ENCODE data around the gene DUSP1.
"Not testable (repeated sequence)": the region's sequence is repeated elsewhere in the genome, so short reads cannot be mapped to it uniquely, and the experiment has no call there.

DUSP1 gene

GRCh38 chr5:172770675-172771438 lies at the start of gene DUSP1:
Gene DUSP1 (minus strand): TSS chr5:172771195. CDS start chr5:172770952, 243 bp downstream.
- in situ Hi-C loops (cut with MboI; ENCODE audit: low sequenced_read_pairs) = no loop called here

GRCh38 chr5:172820046-172820767 lies 49.2 kb upstream of the DUSP1 start:
- in situ Hi-C loops (cut with MboI; ENCODE audit: low sequenced_read_pairs) = no loop called here

GRCh38 chr5:172819569-172819968 lies 48.6 kb upstream of the DUSP1 start:
- in situ Hi-C loops (cut with MboI; ENCODE audit: low sequenced_read_pairs) = no loop called here

GRCh38 chr5:172818081-172818480 lies 47.1 kb upstream of the DUSP1 start:
- in situ Hi-C loops (cut with MboI; ENCODE audit: low sequenced_read_pairs) = no loop called here

- in situ Hi-C loops (cut with MboI; ENCODE audit: low sequenced_read_pairs) = no loop called here
These were observed 46.7 kb upstream of the DUSP1 start for GRCh38 chr5:172817664-172818063.

- in situ Hi-C loops (cut with MboI; ENCODE audit: low sequenced_read_pairs) = no loop called here
These were observed 46.0 kb upstream of the DUSP1 start for GRCh38 chr5:172816925-172817562.

GRCh38 chr5:172815631-172816030 lies 44.6 kb upstream of the DUSP1 start:
- in situ Hi-C loops (cut with MboI; ENCODE audit: low sequenced_read_pairs) = no loop called here

- in situ Hi-C loops (cut with MboI; ENCODE audit: low sequenced_read_pairs) = not testable (repeated sequence)
These were observed 40.0 kb upstream of the DUSP1 start for GRCh38 chr5:172810996-172811395.

GRCh38 chr5:172809774-172810173 lies 38.8 kb upstream of the DUSP1 start:
- in situ Hi-C loops (cut with MboI; ENCODE audit: low sequenced_read_pairs) = no loop called here

GRCh38 chr5:172807766-172808311 lies 36.8 kb upstream of the DUSP1 start:
- in situ Hi-C loops (cut with MboI; ENCODE audit: low sequenced_read_pairs) = no loop called here

GRCh38 chr5:172806897-172807672 lies 36.1 kb upstream of the DUSP1 start:
- in situ Hi-C loops (cut with MboI; ENCODE audit: low sequenced_read_pairs) = no loop called here

- in situ Hi-C loops (cut with MboI; ENCODE audit: low sequenced_read_pairs) = no loop called here
These were observed 34.8 kb upstream of the DUSP1 start for GRCh38 chr5:172805736-172806255.

GRCh38 chr5:172805018-172805683 lies 34.2 kb upstream of the DUSP1 start:
- in situ Hi-C loops (cut with MboI; ENCODE audit: low sequenced_read_pairs) = no loop called here

- in situ Hi-C loops (cut with MboI; ENCODE audit: low sequenced_read_pairs) = no loop called here
These were observed 31.7 kb upstream of the DUSP1 start for GRCh38 chr5:172802567-172803176.

GRCh38 chr5:172802112-172802511 lies 31.1 kb upstream of the DUSP1 start:
- in situ Hi-C loops (cut with MboI; ENCODE audit: low sequenced_read_pairs) = no loop called here

- in situ Hi-C loops (cut with MboI; ENCODE audit: low sequenced_read_pairs) = no loop called here
These were observed 30.2 kb upstream of the DUSP1 start for GRCh38 chr5:172801179-172801671.

- in situ Hi-C loops (cut with MboI; ENCODE audit: low sequenced_read_pairs) = no loop called here
These were observed 29.1 kb upstream of the DUSP1 start for GRCh38 chr5:172800088-172800551.

- in situ Hi-C loops (cut with MboI; ENCODE audit: low sequenced_read_pairs) = no loop called here
These were observed 28.4 kb upstream of the DUSP1 start for GRCh38 chr5:172799416-172799815.
